ENCODE data around the gene LPA.
A peak's percentile ranks its signal among the peaks of the same experiment; 100 is the strongest.
"Not testable (repeated sequence)": the region's sequence is repeated elsewhere in the genome, so short reads cannot be mapped to it uniquely, and the experiment has no call there.

Gene LPA

GRCh38 chr6:160690458-160690857 is 26.4 kb upstream of the LPA start:
- no peak overlapping the region for H3K4me3 ChIP-seq (ENCODE audit: low read length)
- DNase-seq (ENCODE audit: low read depth), result no peak
- no peak for TF ChIP-seq CTCF (IDR thresholded peaks at IDR 0.05; ENCODE audit: insufficient read depth, low read depth, low read length, missing control alignments)

GRCh38 chr6:160685762-160686450 is 21.8 kb upstream of the LPA start:
- no peak for TF ChIP-seq CTCF (IDR thresholded peaks at IDR 0.05; ENCODE audit: insufficient read depth, low read depth, low read length, missing control alignments)
- no peak overlapping the region for H3K4me3 ChIP-seq (ENCODE audit: low read length)
- no peak for DNase-seq (ENCODE audit: low read depth)

- not testable (repeated sequence) for H3K4me3 ChIP-seq (ENCODE audit: low read length); DNase-seq (ENCODE audit: low read depth)
These were observed 21.2 kb upstream of the LPA start for GRCh38 chr6:160685101-160685761.

GRCh38 chr6:160679402-160679769 is 15.3 kb upstream of the LPA start:
- H3K4me3 ChIP-seq (ENCODE audit: low read length), result peak overlapping the region; percentile 35
- peak; percentile 31 for DNase-seq (ENCODE audit: low read depth)
- TF ChIP-seq CTCF (IDR thresholded peaks at IDR 0.05; ENCODE audit: insufficient read depth, low read depth, low read length, missing control alignments), result peak; percentile 53

- H3K4me3 ChIP-seq (ENCODE audit: low read length), result peak overlapping the region; percentile 35
- peak; percentile 2 for DNase-seq (ENCODE audit: low read depth)
- TF ChIP-seq CTCF (IDR thresholded peaks at IDR 0.05; ENCODE audit: insufficient read depth, low read depth, low read length, missing control alignments), result no peak
These were observed 14.8 kb upstream of the LPA start for GRCh38 chr6:160678744-160679401.

- TF ChIP-seq CTCF (IDR thresholded peaks at IDR 0.05; ENCODE audit: insufficient read depth, low read depth, low read length, missing control alignments), result no peak
- peak; percentile 75 for DNase-seq (ENCODE audit: low read depth)
- no peak overlapping the region for H3K4me3 ChIP-seq (ENCODE audit: low read length)
These were observed 14.2 kb upstream of the LPA start for GRCh38 chr6:160678230-160678629.

GRCh38 chr6:160676418-160676817 is 12.3 kb upstream of the LPA start:
- DNase-seq (ENCODE audit: low read depth); H3K4me3 ChIP-seq (ENCODE audit: low read length): not testable (repeated sequence)

- no peak for TF ChIP-seq CTCF (IDR thresholded peaks at IDR 0.05; ENCODE audit: insufficient read depth, low read depth, low read length, missing control alignments)
- no peak for DNase-seq (ENCODE audit: low read depth)
- no peak overlapping the region for H3K4me3 ChIP-seq (ENCODE audit: low read length)
These were observed 4.5 kb upstream of the LPA start for GRCh38 chr6:160668589-160668988.

Measured in epithelial cell of esophagus (primary cell).